Panc1 (cell line): ENCODE results near the gene MAPKBP1. TPM values are rescaled to one million over a fixed set of nuclear protein-coding genes. Genes with fewer than 3 reads are reported as not detected.

Experiments
- ATAC-seq: fragments of 200-7000 bp; cut with Tn5 transposase; 2 replicates; pipeline ENCODE4 v1.9.1; 2020; ENCODE audit warnings: mild to moderate bottlenecking, moderate library complexity
- BruUV-seq: library from RNA; stranded (reverse); fragments of 400-500 nt; replicated peaks from 2 replicates; lab custom pipeline; 2021; lab: Mats Ljungman, UMichigan
- CTCF ChIA-PET: fragments of 300-600 bp; sonication (Branson Sonifier 250); formaldehyde crosslinking; loops from one replicate; lab custom pipeline; 2022; ENCODE audit warnings: antibody characterized with exemption; lab: Charles Lee
- POLR2A ChIA-PET: fragments of 300-600 bp; sonication (Branson Sonifier 250); formaldehyde crosslinking; loops from one replicate; lab custom pipeline; 2022; ENCODE audit warnings: antibody characterized with exemption; lab: Charles Lee
- DNase-seq: peaks from one replicate; pipeline ENCODE4 v3.0.0-alpha.2; 2010; ENCODE audit warnings: low read depth, low spot score
- H3K27ac ChIP-seq: 2 replicates; pipeline ENCODE4 v1.5.1; 2011; ENCODE audit warnings: mild to moderate bottlenecking, low read length, inconsistent platforms
- H3K27me3 ChIP-seq: fragments of 200-500 bp; sonication (Bioruptor generic); 2 replicates; pipeline ENCODE4 v1.6.0; 2014; ENCODE audit warnings: low read length, inconsistent platforms; ENCODE audit not compliant: control insufficient read depth, insufficient read depth
- H3K36me3 ChIP-seq: fragments of 200-500 bp; sonication (Bioruptor generic); 2 replicates; pipeline ENCODE4 v1.5.1; 2014; ENCODE audit warnings: inconsistent platforms, mild to moderate bottlenecking, low read length, moderate library complexity; ENCODE audit not compliant: control insufficient read depth, insufficient read depth
- H3K4me1 ChIP-seq: 2 replicates; pipeline ENCODE4 v1.5.1; 2011; ENCODE audit warnings: inconsistent platforms, mild to moderate bottlenecking, low read length, moderate library complexity; ENCODE audit not compliant: control insufficient read depth, insufficient read depth
- H3K4me3 ChIP-seq, 2 experiments: 2 replicates each; pipeline ENCODE4 v1.5.1; 2011 to 2012; ENCODE audit warnings: low read depth in 2 of 2, low read length in 2 of 2, mild to moderate bottlenecking in 2 of 2, inconsistent platforms in 1 of 2, moderate library complexity in 1 of 2
- H3K9me3 ChIP-seq: fragments of 200-500 bp; sonication (Bioruptor generic); 2 replicates; pipeline ENCODE4 v1.5.1; 2014; ENCODE audit warnings: low read depth, mild to moderate bottlenecking, inconsistent platforms, low read length, moderate library complexity; ENCODE audit not compliant: control insufficient read depth, insufficient read depth
- CTCF ChIP-seq: fragments of 450-650 bp; IDR thresholded peaks from 2 replicates; pipeline ENCODE4 v1.5.1; 2017; ENCODE audit warnings: mild to moderate bottlenecking
- POLR2AphosphoS5 ChIP-seq: IDR thresholded peaks from 2 replicates; pipeline ENCODE4 v1.6.1; 2012; ENCODE audit warnings: mild to moderate bottlenecking, low read depth, low read length, moderate library complexity
- SIN3A ChIP-seq: IDR thresholded peaks from 2 replicates; pipeline ENCODE4 v1.6.1; 2012; ENCODE audit warnings: low read depth, mild to moderate bottlenecking, low read length, moderate library complexity, borderline replicate concordance; ENCODE audit not compliant: insufficient read depth
- TCF7L2 ChIP-seq: IDR thresholded peaks from 2 replicates; pipeline ENCODE4 v1.6.1; 2011; ENCODE audit warnings: mild to moderate bottlenecking, low read depth, low read length, inconsistent platforms
- in situ Hi-C: cut with HindIII; loops from 2 replicates; pipeline ENCODE4 v1.10.0; 2016; ENCODE audit warnings: low sequenced_read_pairs, low pct_unique_long_range_greater_than_20kb
- intact Hi-C: fragments of 100-400 bp; cut with micrococcal nuclease; formaldehyde crosslinking; loops from one replicate; pipeline ENCODE4 v1.10.0; 2022; ENCODE audit not compliant: unreplicated experiment
- total RNA-seq: library from RNA; stranded (reverse); gene quantifications from one replicate; pipeline ENCODE4 v1.2.1, GENCODE V29; 2021; ENCODE audit not compliant: unreplicated experiment
- TF ChIP-seq, protein P1 (sequence below), 2 experiments: IDR thresholded peaks; 2 replicates each; pipeline ENCODE4 v1.6.1; 2011 to 2012; ENCODE audit warnings: low read depth in 2 of 2, control low read depth in 1 of 2, low read length in 1 of 2, mild to moderate bottlenecking in 1 of 2, moderate library complexity in 1 of 2; ENCODE audit not compliant: insufficient read depth in 1 of 2

MAPKBP1 gene
- total RNA-seq, 1 experiment from 2014 or later: 38.4 TPM

GRCh38 chr15:41816788-41817187 lies 42.5 kb downstream of the MAPKBP1 start:
- ATAC-seq: no peak
- Histone ChIP-seq H3K4me1 (no peaks in the 10 kb centered on the region), H3K27ac (no peak overlapping the region), H3K9me3 (no peaks in the 10 kb centered on the region), H3K27me3 (no peaks in the 10 kb centered on the region), H3K4me3 (no peak overlapping the region), H3K36me3 (peaks cover 4% of the 10 kb centered on the region; the same call in 1 of the 2 replicates)
- TF ChIP-seq CTCF: no peak
- TF ChIP-seq, protein P1, sequence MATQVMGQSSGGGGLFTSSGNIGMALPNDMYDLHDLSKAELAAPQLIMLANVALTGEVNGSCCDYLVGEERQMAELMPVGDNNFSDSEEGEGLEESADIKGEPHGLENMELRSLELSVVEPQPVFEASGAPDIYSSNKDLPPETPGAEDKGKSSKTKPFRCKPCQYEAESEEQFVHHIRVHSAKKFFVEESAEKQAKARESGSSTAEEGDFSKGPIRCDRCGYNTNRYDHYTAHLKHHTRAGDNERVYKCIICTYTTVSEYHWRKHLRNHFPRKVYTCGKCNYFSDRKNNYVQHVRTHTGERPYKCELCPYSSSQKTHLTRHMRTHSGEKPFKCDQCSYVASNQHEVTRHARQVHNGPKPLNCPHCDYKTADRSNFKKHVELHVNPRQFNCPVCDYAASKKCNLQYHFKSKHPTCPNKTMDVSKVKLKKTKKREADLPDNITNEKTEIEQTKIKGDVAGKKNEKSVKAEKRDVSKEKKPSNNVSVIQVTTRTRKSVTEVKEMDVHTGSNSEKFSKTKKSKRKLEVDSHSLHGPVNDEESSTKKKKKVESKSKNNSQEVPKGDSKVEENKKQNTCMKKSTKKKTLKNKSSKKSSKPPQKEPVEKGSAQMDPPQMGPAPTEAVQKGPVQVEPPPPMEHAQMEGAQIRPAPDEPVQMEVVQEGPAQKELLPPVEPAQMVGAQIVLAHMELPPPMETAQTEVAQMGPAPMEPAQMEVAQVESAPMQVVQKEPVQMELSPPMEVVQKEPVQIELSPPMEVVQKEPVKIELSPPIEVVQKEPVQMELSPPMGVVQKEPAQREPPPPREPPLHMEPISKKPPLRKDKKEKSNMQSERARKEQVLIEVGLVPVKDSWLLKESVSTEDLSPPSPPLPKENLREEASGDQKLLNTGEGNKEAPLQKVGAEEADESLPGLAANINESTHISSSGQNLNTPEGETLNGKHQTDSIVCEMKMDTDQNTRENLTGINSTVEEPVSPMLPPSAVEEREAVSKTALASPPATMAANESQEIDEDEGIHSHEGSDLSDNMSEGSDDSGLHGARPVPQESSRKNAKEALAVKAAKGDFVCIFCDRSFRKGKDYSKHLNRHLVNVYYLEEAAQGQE (IDR thresholded peaks at IDR 0.05; ENCODE audit: insufficient read depth in 1 of 2, low read depth in 2 of 2, low read length in 1 of 2): no peak
- no peak for TF ChIP-seq SIN3A
- no peak for TF ChIP-seq TCF7L2
- no peak for TF ChIP-seq POLR2AphosphoS5
- ChIA-PET POLR2A (no interaction called here), CTCF (no interaction called here)
- DNase-seq: no peak
- in situ Hi-C loops (no loop called here), intact Hi-C loops (loop anchor here (10.0 kb wide), 1 partner anchor 212 kb away; no protein-coding TSS in a partner anchor)
- BruUV-seq: no TSS peak

GRCh38 chr15:41817327-41817726 lies 43.0 kb downstream of the MAPKBP1 start:
- POLR2A ChIA-PET: no interaction called here
- TF ChIP-seq CTCF (no peak), TCF7L2 (no peak), SIN3A (no peak), POLR2AphosphoS5 (no peak)
- TF ChIP-seq, protein P1 (IDR thresholded peaks at IDR 0.05; ENCODE audit: insufficient read depth in 1 of 2, low read depth in 2 of 2, low read length in 1 of 2): no peak
- Histone ChIP-seq H3K4me1 (no peaks in the 10 kb centered on the region), H3K36me3 (peaks cover 4% of the 10 kb centered on the region; the same call in 1 of the 2 replicates), H3K4me3 (no peak overlapping the region), H3K27me3 (no peaks in the 10 kb centered on the region), H3K27ac (no peak overlapping the region), H3K9me3 (no peaks in the 10 kb centered on the region)
- CTCF ChIA-PET: no interaction called here
- ATAC-seq: no peak
- no peak for DNase-seq
- BruUV-seq: no TSS peak
- intact Hi-C loops: loop anchor here (10.0 kb wide), 1 partner anchor 213 kb away; no protein-coding TSS in a partner anchor
- in situ Hi-C loops: no loop called here
